Neural progenitor cell (in vitro differentiated cells): ENCODE results near the gene CNN3.

Experiments
- EZH2 ChIP-seq: fragments of 200-600 bp; sonication (generic); IDR thresholded peaks from 2 replicates; pipeline ENCODE4 v1.6.1; 2017; ENCODE audit warnings: antibody characterized with exemption, mild to moderate bottlenecking, moderate library complexity
- EZH2phosphoT487 ChIP-seq: fragments of 200-600 bp; sonication (generic); IDR thresholded peaks from 2 replicates; pipeline ENCODE4 v1.6.1; 2017; ENCODE audit warnings: antibody characterized with exemption

DNA sequence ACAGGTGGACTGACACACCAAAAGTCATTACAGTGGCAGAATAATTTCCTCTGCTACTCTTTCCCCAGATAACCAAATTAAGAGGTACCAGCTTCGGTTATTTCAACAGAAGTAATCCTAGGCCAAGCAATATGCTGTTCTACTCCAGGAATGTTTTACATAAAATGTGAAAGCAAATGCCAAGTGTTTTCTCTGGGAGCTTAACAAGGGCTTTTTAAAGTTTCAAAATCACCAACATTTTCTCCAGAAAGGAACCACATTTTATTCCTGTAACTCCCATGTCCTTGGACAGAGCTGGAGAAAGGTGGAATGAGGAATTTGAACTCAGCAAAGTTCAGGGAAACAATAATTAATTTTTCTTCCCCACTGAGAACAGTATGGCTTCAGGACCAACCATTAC lies 27.2 kb downstream of the CNN3 start:
- no peak for TF ChIP-seq EZH2phosphoT487
- no peak for TF ChIP-seq EZH2
